ENCODE results near the gene RAD21L1.

- TF ChIP-seq CTCF (IDR thresholded peaks at IDR 0.05 in 8 of 11, conservative IDR thresholded peaks at IDR 0.05 in 3 of 11) (no peak), POLR2A (IDR thresholded peaks at IDR 0.05) (no peak), POLR2AphosphoS5 (IDR thresholded peaks at IDR 0.05) (no peak)
These were observed 13.8 kb upstream of the RAD21L1 start for GRCh38 chr20:1212023-1212422.

Data from spleen (tissue), 7 donors.